HG03097 (cell line): Measurements from ENCODE around the gene HS3ST6.
A peak's percentile ranks its signal among the peaks of the same experiment; 100 is the strongest.
"Not testable (repeated sequence)": the region's sequence is repeated elsewhere in the genome, so short reads cannot be mapped to it uniquely, and the experiment has no call there.

Source experiments
- ATAC-seq: cut with Tn5 transposase; IDR thresholded peaks from one replicate; pipeline ENCODE4 v1.9.1; 2021; ENCODE audit not compliant: unreplicated experiment, low FRiP score

The HS3ST6 gene

GRCh38 chr16:1929578-1930337, 11.5 kb upstream of the HS3ST6 start:
- ATAC-seq, result peak; percentile 76

DNA sequence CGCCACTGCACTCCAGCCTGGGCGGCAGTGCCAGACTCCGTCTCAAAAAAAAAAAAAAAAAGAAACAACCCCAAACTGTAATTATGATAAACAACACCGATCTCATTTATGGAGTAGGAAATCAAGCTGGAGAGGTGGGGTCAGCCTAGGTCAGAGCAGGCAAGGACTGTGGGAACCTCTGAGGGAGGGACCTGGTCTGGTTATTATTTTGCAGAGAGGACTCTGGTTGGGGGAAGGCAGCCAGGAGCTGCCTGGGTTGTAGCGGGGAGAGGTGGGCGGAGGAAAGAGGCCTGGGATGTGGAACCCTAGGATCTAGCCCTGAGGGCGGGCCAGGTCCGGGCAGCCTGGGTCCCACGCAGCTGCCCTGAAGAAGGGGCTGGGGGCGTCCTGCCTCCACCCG, 10.9 kb upstream of the HS3ST6 start:
- ATAC-seq, result no peak

DNA sequence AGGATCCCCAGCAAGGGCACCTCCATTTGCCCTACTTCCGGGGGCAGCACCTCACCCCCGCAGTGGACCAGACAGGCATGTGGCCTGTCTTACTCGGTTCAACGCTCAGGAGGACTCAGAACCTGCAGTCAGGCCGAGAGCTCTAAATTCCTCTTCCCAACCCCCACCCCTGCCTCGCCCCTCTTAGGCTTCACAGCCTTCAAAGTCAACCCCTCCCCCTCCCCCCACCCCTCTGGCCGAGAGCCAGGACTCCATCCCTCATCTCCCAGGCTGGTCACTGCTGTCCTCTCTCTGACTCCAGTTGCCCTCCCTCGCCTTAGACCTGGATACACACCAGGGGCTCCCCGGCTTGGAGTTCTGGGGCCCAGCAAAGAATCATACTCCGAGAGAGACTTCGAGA, 8.1 kb upstream of the HS3ST6 start:
- no peak for ATAC-seq

DNA sequence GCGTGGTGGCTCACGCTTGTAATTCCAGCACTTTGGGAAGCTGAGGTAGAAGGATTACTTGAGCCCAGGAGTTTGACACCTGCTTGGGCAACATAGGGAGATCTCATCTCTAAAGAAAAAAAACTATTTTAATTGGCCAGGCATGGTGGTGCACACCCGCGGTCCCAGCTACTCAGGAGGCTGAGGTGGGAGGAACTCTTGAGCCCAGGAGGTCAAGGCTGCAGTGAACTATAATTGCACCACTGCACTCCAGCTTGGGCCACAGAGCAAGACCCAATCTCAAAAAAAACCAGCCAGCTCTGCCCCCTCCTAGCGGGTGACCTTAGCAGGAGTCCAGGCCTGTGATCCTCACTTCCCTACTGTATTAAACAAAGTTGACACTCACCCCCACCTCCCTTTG, 5.9 kb upstream of the HS3ST6 start:
- ATAC-seq, result no peak

DNA sequence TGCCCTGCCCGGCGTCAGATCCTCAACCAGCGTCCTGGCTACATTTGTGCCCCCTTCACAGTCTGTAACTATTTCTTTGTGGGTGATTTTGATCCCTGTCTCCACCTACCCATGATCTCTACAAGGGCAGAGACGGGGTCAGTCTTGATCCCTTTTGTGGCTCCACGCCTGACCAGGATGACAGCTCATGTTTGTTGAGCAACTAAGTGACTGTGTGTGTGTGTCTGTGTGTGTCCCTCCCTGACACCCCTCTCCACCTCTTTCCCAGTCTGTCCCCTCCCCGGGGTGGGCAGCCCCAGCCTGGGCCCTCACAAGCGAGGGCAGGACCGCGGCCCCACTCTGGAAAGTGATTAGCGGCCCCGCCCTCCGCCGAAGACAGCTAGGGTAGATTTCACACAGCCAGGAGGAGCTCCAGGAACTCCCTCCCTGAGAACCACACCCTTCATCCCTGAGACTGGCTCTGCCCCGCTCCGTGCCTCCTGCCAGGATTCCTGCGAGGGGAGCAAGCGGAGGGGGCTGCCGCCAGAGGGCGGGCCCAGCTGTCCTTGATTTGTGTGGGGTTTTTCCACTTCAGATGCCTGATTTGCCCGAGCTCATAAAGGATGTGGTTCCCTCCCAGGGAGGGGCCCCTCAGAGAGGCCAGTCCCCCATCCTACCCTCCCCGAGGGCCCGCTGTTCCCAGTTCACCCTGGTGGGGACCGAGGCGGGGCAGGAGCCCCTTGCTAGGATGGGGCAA, 5.3 kb upstream of the HS3ST6 start:
- no peak for ATAC-seq

DNA sequence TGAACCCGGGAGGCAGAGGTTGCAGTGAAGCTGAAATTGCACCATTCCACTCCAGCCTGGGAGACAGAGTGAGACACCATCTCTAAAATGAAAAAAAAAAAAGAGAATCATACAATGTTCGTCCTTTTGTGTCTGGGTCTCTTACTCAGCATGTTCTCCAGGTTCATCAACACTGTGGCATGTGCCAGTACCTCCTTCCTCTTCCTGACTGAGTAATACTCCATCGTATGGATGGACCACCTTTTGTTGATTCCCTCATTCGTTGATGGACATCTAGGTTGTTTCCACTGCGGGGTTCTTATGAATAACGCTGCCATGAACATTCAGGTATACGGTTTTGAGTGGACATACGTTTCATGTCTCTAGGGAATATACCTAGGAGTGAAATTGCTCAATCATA, 4.1 kb upstream of the HS3ST6 start:
- no peak for ATAC-seq

DNA sequence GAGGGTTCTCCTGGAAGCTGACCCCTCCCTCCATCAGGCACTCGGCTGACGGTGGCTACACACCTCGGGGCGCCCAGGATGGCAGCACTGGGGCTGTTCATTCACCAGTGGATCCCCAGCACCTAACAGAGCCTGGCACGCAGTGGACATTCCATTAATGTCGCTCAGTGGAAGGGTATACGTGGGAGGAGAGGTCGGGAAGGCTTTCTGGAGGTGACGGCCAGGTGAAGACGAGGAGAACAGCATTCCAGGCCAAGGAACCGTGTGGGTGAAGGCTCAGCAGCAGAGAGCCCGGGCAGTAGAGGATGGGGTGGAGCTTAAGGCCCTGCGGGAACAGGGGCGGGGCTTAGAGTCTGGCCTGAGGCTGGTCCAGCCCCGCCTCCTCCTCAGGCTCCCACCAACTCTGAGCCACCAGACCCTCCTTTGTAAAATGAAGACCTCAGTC, 2.5 kb upstream of the HS3ST6 start:
- ATAC-seq, result no peak

- not testable (repeated sequence) for ATAC-seq
These were observed 1.9 kb upstream of the HS3ST6 start for GRCh38 chr16:1920122-1920521.

DNA sequence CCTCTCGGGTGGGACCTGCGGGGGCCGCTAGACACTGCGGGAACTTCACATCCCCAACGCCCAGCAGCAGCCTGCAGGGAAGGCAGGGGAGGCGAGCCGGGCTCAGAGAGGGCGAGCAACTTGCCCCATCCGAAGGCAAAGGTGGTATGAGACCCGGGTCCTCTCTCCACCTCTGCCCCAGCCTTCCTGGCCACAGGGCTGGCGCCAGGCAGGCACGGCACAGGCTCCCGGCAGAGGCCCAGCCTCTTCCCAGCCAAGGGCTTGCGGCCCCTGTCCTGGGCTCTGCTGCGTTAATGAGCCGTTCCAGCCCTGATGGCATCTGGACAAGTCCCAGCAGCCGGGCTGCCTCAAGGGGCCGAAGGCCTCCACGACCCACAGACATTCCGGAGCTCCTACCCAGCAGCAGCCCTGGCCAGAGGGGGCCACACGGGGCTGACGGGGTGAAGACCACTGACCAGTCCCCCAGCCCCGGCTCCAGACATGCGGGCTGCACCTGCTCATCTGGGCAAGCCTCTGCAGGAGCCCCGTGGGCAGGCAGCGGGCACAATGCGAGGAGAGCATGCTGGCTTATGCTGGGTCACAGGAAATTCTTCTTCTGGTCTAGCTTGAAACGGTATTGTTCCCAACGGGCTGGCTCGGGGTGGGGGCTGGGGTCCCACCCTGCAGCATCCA, 1.2 kb upstream of the HS3ST6 start:
- ATAC-seq, result no peak

- no peak for ATAC-seq
These were observed 407 bp downstream of the HS3ST6 start for GRCh38 chr16:1917665-1918350.

DNA sequence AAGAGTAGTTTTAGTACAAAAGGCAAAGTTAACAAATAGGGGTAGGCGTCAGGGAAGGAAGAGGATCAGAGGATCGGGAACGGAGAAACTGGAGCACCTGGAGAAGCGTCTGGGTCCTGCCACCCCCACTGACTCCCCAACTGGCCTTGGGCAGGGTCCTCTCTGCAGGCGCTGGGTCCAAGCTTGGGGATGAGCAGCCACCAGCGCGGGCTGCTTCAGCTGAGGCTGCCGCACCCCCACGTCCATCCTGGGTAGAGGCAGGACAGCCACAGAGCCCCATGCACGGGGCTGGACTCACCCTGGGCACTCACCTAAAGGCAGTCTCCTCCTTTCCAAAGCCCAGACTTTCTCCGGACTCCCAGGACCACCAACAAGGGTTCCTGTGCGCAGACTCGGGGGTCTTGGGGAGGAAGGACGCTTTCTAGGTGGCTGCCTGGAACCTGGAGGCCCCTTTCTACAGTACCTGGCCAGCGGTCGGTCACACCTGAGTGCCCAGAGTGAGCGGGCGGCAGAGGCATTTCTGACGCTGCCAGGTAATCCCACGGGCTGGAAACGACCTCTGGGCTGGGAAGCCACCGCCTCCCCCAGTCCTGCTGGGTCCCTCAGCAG, 1.1 kb downstream of the HS3ST6 start:
- ATAC-seq, result no peak

GRCh38 chr16:1916640-1916990, 1.6 kb downstream of the HS3ST6 start:
- ATAC-seq, result no peak

- no peak for ATAC-seq
These were observed 2.2 kb downstream of the HS3ST6 start for GRCh38 chr16:1915732-1916639.

- ATAC-seq, result no peak
These were observed 3.2 kb downstream of the HS3ST6 start for GRCh38 chr16:1914988-1915387.

DNA sequence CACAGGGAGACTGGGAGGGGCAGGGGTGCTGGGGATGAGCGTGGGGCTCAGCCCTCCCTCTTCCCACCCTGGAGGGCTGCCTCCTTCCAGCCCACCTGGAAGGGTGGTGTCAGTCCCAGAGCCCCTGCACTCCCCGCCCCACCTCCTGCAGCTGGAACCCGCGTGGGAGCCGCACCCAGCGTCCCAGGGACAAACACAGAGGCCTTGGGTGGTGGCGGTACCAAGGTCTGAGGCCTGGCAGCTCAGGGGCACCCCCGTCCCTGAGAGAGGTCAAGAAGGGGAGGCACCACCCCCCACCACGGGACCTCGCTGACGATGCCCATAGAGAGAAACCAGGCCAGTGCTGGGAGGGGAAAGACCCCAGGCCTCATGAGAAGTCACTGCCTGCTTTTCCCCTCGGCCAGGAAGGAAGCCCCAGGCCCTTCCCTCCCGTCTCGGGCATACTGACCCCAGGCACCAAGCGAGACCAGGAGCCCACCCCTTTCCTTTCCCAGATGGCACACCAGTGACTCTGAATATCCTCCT, 4.1 kb downstream of the HS3ST6 start:
- ATAC-seq, result no peak

DNA sequence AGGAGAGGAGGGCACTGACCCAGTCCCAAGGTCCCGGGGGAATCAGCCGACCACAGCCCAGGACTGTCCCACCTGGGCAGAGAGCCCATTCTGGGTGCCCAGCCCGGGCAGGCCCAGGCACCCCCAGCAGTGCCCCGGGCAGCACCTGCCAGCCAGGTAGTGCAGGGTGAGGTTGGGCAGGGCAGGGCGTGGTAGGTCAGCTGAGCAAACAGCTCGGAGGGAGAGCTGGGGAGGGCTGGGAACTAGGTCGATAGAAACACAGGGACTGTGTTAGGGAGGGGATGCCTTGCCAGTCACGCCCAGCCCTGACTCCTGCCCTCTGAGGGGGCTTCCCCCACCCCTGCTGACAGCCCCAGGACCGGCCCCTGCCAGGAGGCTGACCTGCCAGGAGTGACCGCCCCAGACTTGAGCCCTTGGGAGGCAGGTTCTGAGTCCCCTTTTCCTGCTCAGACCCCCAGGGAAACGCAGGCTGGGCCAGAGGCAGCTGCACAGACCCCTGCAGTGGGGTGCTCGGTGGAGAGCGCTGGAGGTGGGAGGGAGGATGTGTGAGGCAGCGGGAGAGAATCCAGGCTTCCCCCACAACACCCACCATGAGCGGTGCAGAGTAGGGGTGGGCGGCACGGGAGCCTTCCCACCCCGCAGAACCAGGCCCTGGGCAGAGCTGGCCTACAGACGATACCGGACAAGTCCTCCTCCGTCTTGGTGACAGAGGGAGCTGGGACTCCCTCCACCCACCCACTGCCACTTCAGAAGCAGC, 4.7 kb downstream of the HS3ST6 start:
- no peak for ATAC-seq

DNA sequence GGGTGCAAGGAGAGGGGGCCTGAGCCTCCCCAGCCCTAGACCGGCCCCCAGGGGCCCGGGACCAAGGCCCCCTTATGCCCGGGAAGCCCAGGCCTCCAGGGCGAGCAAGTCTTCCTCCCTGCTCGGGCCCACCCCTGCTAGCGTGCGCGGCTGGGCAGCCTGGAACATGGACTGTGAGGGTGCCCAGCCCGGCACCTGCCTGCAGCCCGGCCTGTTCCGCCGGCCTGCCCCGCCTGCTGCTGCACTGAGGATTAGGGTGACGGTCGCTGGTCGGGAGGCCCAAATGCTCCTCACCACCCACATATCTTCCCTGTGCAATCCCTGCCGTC, 6.0 kb downstream of the HS3ST6 start:
- no peak for ATAC-seq

GRCh38 chr16:1911467-1912214, 6.6 kb downstream of the HS3ST6 start:
- ATAC-seq, result no peak
